ENCODE measurements around the gene ITGA6.

The ITGA6 gene

DNA sequence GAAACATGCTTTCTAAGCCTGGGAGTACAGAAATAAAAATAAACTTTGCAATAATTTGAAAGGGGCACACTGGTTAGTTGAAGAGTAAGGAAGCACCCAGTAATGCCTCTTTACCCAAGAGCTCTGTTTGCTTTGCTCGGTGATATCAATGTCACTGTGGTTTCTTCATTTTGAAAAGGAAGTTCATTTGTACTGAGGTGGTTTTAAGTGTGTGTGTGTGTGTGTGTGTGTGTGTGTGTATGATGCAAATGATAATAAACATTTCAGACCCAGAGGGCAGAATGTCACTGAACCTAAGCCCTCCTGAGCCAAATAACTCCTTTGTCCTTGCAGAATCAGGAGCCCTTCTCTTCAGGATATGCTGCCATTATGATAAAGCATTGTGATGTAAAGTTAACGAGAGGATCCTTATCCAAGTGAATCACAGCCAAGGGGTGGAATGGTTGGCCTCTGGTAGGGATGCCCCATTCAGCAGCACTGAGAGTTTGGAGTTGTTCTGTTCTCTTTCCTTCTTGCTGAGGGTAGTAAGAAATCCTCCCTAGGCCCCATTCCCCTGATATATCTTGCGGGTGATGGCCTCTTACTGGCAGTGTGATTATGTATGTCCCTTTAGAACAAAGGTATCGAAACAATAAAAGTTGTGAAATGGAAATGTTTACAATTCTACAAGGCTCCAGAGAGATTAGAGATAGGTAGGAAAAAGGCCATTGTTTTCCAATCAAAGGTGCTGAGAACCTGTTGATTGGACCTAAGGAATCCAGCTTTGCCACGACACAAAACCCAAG is 7.6 kb downstream of the ITGA6 start:
- no peak overlapping the region for H3K4me3 ChIP-seq (ENCODE audit: low read depth, low read length)
- TF ChIP-seq CTCF (IDR thresholded peaks at IDR 0.05; ENCODE audit: low read depth, low read length, missing control alignments) = no peak
- no peak for DNase-seq (ENCODE audit: low read depth)

- no peak for TF ChIP-seq CTCF (IDR thresholded peaks at IDR 0.05; ENCODE audit: low read depth, low read length, missing control alignments)
- no peak for DNase-seq (ENCODE audit: low read depth)
- H3K4me3 ChIP-seq (ENCODE audit: low read depth, low read length) = no peak overlapping the region
Observed at GRCh38 chr2:172435606-172435911, 8.2 kb downstream of the ITGA6 start.

DNA sequence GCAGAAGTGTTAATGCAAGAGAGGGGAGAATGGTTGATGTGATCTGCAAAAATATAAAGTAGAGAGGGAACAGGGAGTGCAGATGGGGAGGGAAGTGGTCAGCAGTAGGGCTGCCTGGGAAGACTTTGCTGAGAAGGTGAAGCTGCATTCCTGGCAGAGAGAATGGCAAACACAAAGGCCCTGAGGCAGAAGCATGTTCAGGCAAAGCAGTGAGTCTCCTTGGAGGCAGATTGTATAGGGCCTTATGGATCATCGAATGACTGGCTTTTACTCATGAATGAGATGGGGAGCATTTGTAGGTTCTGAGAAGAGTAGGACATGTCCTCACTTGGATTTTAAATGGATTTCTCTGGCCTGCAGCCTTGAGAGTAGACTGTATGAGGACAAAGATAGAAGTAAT is 9.5 kb downstream of the ITGA6 start:
- DNase-seq (ENCODE audit: low read depth) = no peak
- no peak for TF ChIP-seq CTCF (IDR thresholded peaks at IDR 0.05; ENCODE audit: low read depth, low read length, missing control alignments)
- H3K4me3 ChIP-seq (ENCODE audit: low read depth, low read length) = no peak overlapping the region

- TF ChIP-seq CTCF (IDR thresholded peaks at IDR 0.05; ENCODE audit: low read depth, low read length, missing control alignments) = no peak
- DNase-seq (ENCODE audit: low read depth) = no peak
- no peak overlapping the region; the same call in 1 of the 2 replicates for H3K4me3 ChIP-seq (ENCODE audit: low read depth, low read length)
Observed at GRCh38 chr2:172437419-172438341, 10.3 kb downstream of the ITGA6 start.

- no peak for DNase-seq (ENCODE audit: low read depth)
- H3K4me3 ChIP-seq (ENCODE audit: low read depth, low read length) = no peak overlapping the region
- no peak for TF ChIP-seq CTCF (IDR thresholded peaks at IDR 0.05; ENCODE audit: low read depth, low read length, missing control alignments)
Observed at GRCh38 chr2:172438741-172439508, 11.5 kb downstream of the ITGA6 start.

- no peak for DNase-seq (ENCODE audit: low read depth)
- no peak overlapping the region for H3K4me3 ChIP-seq (ENCODE audit: low read depth, low read length)
- TF ChIP-seq CTCF (IDR thresholded peaks at IDR 0.05; ENCODE audit: low read depth, low read length, missing control alignments) = no peak
Observed at GRCh38 chr2:172439509-172439860, 12.1 kb downstream of the ITGA6 start.
